WTC11 (cell line): ENCODE measurements around the gene NME4. TPM values are rescaled to one million over a fixed set of nuclear protein-coding genes. Genes with fewer than 3 reads are reported as not detected.
A peak's percentile ranks its signal among the peaks of the same experiment; 100 is the strongest.
"Not testable (repeated sequence)": the region's sequence is repeated elsewhere in the genome, so short reads cannot be mapped to it uniquely, and the experiment has no call there.

Experiments used
- ATAC-seq: fragments of 200-7000 bp; cut with Tn5 transposase; 2 replicates; pipeline ENCODE4 v1.10.0; 2021; ENCODE audit warnings: mild to moderate bottlenecking, moderate library complexity
- CTCF ChIA-PET: fragments of 300-600 bp; sonication (Branson Sonifier 250); formaldehyde crosslinking; loops from one replicate; lab custom pipeline; 2021; ENCODE audit warnings: antibody characterized with exemption; lab: Charles Lee
- POLR2A ChIA-PET: fragments of 350-600 bp; sonication (Branson Sonifier 250); formaldehyde crosslinking; loops from one replicate; lab custom pipeline; 2021; ENCODE audit warnings: antibody characterized with exemption; lab: Charles Lee
- DNase-seq: peaks from one replicate; pipeline ENCODE4 v3.0.0; 2021; ENCODE audit warnings: low spot score
- H3K27ac Mint-ChIP-seq: 2 replicates; pipeline ENCODE4 v1.8.0; 2021; ENCODE audit warnings: mixed read lengths
- H3K27me3 Mint-ChIP-seq: 2 replicates; pipeline ENCODE4 v1.8.0; 2021; ENCODE audit warnings: low read depth, mild to moderate bottlenecking, moderate library complexity, mixed read lengths
- H3K36me3 Mint-ChIP-seq: 2 replicates; pipeline ENCODE4 v1.8.0; 2021; ENCODE audit warnings: mixed read lengths
- H3K4me1 Mint-ChIP-seq: 2 replicates; pipeline ENCODE4 v1.8.0; 2022; ENCODE audit warnings: mixed read lengths
- H3K4me3 Mint-ChIP-seq: 2 replicates; pipeline ENCODE4 v1.8.0; 2021; ENCODE audit warnings: mild to moderate bottlenecking, moderate library complexity, mixed read lengths
- H3K9me3 Mint-ChIP-seq: 2 replicates; pipeline ENCODE4 v1.8.0; 2021; ENCODE audit warnings: mixed read lengths
- ELF4 ChIP-seq: sonication (generic); formaldehyde crosslinking; IDR thresholded peaks from 2 replicates; pipeline ENCODE4 v1.8.1; 2022; ENCODE audit warnings: low read depth, mild to moderate bottlenecking, moderate library complexity, missing genetic modification reagents
- FOXK1 ChIP-seq: sonication (generic); formaldehyde crosslinking; IDR thresholded peaks from 2 replicates; pipeline ENCODE4 v1.8.0; 2022; ENCODE audit warnings: mild to moderate bottlenecking, moderate library complexity, missing genetic modification reagents
- FOXP1 ChIP-seq: sonication (generic); formaldehyde crosslinking; IDR thresholded peaks from 2 replicates; pipeline ENCODE4 v1.8.0; 2022; ENCODE audit warnings: missing genetic modification reagents, mild to moderate bottlenecking, moderate library complexity, borderline replicate concordance
- GABPB1 ChIP-seq: sonication (generic); formaldehyde crosslinking; IDR thresholded peaks from 2 replicates; pipeline ENCODE4 v1.8.1; 2023; ENCODE audit warnings: mild to moderate bottlenecking, missing genetic modification reagents
- KAT7 ChIP-seq: sonication (generic); formaldehyde crosslinking; IDR thresholded peaks from 2 replicates; pipeline ENCODE4 v1.8.1; 2023; ENCODE audit warnings: missing genetic modification reagents, mild to moderate bottlenecking, borderline replicate concordance
- MAX ChIP-seq: sonication (generic); formaldehyde crosslinking; IDR thresholded peaks from 2 replicates; pipeline ENCODE4 v1.8.0; 2022; ENCODE audit warnings: mild to moderate bottlenecking, missing genetic modification reagents
- NFATC4 ChIP-seq: fragments of 250-450 bp; sonication (Bioruptor Pico); IDR thresholded peaks from 2 replicates; pipeline ENCODE4 v1.9.0; 2021; ENCODE audit warnings: mild to moderate bottlenecking
- PREB ChIP-seq: sonication (generic); formaldehyde crosslinking; IDR thresholded peaks from 2 replicates; pipeline ENCODE4 v1.8.1; 2022; ENCODE audit warnings: mild to moderate bottlenecking, missing genetic modification reagents, moderate library complexity, borderline replicate concordance
- SMAD4 ChIP-seq: sonication (generic); formaldehyde crosslinking; IDR thresholded peaks from 2 replicates; pipeline ENCODE4 v1.8.0; 2022; ENCODE audit warnings: mild to moderate bottlenecking, missing genetic modification reagents
- TEAD1 ChIP-seq: sonication (generic); formaldehyde crosslinking; IDR thresholded peaks from 2 replicates; pipeline ENCODE4 v1.8.0; 2022; ENCODE audit warnings: mild to moderate bottlenecking, missing genetic modification reagents
- TEAD4 ChIP-seq: sonication (generic); formaldehyde crosslinking; IDR thresholded peaks from 2 replicates; pipeline ENCODE4 v1.8.0; 2022; ENCODE audit warnings: mild to moderate bottlenecking, missing genetic modification reagents
- USF1 ChIP-seq: sonication (generic); formaldehyde crosslinking; IDR thresholded peaks from 2 replicates; pipeline ENCODE4 v1.8.0; 2022; ENCODE audit warnings: mild to moderate bottlenecking, missing genetic modification reagents
- USF2 ChIP-seq: sonication (generic); formaldehyde crosslinking; IDR thresholded peaks from 2 replicates; pipeline ENCODE4 v1.8.1; 2023; ENCODE audit warnings: mild to moderate bottlenecking, missing genetic modification reagents, moderate library complexity
- ZNF138 ChIP-seq: sonication (generic); formaldehyde crosslinking; conservative IDR thresholded peaks from 2 replicates; pipeline ENCODE4 v1.8.1; 2022; ENCODE audit warnings: mild to moderate bottlenecking, moderate library complexity, missing genetic modification reagents
- ZNF232 ChIP-seq: sonication (generic); formaldehyde crosslinking; IDR thresholded peaks from 2 replicates; pipeline ENCODE4 v1.8.0; 2022; ENCODE audit warnings: mild to moderate bottlenecking, missing genetic modification reagents
- ZNF425 ChIP-seq: fragments of 250-450 bp; sonication (Bioruptor Pico); conservative IDR thresholded peaks from 2 replicates; pipeline ENCODE4 v1.9.0; 2021; ENCODE audit warnings: mild to moderate bottlenecking
- ZNF671 ChIP-seq: fragments of 250-450 bp; sonication (Bioruptor Pico); IDR thresholded peaks from 2 replicates; pipeline ENCODE4 v1.8.0; 2021; ENCODE audit warnings: mild to moderate bottlenecking
- total RNA-seq: library from RNA; stranded (reverse); gene quantifications from 3 replicates; pipeline ENCODE4 v1.2.3, GENCODE V29; 2021

NME4 gene
- total RNA-seq, 1 experiment from 2014 or later: 467 TPM

GRCh38 chr16:376817-377418 lies 20.1 kb upstream of the NME4 start (continued):
- TF ChIP-seq NFATC4: no peak
- TF ChIP-seq, all 79 proteins: peak for 0

GRCh38 chr16:377419-377951 lies 19.5 kb upstream of the NME4 start:
- ChIA-PET CTCF (no interaction called here), POLR2A (no interaction called here)
- ATAC-seq (no peak), DNase-seq (no peak)
- H3K27me3 Mint-ChIP-seq: no peaks in the 10 kb centered on the region
- H3K36me3 Mint-ChIP-seq: peaks cover 8% of the 10 kb centered on the region
- H3K4me3 Mint-ChIP-seq: no peak overlapping the region
- H3K4me1 Mint-ChIP-seq: peaks cover 15% of the 10 kb centered on the region
- no peak for TF ChIP-seq ZNF138 (CRISPR knock-in tag)
- TF ChIP-seq ZNF232: no peak
- no peak for TF ChIP-seq PREB (CRISPR knock-in tag)
- H3K27ac Mint-ChIP-seq: no peak overlapping the region
- H3K9me3 Mint-ChIP-seq: no peaks in the 10 kb centered on the region

- ChIA-PET POLR2A (interaction anchor here (0.6 to 0.9 kb wide), 2 partner anchors 8 to 23 kb away, joined by 3 read pairs; partner anchors contain the start of genes DECR2 and MRPL28), CTCF (interaction anchor here (1.3 to 2.6 kb wide), 3 partner anchors 16 to 117 kb away, joined by 3 to 15 read pairs (median 13); no protein-coding TSS in a partner anchor)
- not testable (repeated sequence) for ATAC-seq, H3K27ac Mint-ChIP-seq, H3K36me3 Mint-ChIP-seq, H3K27me3 Mint-ChIP-seq, DNase-seq, H3K4me3 Mint-ChIP-seq, H3K9me3 Mint-ChIP-seq
- peaks cover 16% of the 10 kb centered on the region for H3K4me1 Mint-ChIP-seq
These were observed 18.7 kb upstream of the NME4 start for GRCh38 chr16:378113-378820.

GRCh38 chr16:378821-379182 lies 18.2 kb upstream of the NME4 start:
- DNase-seq (no peak), ATAC-seq (no peak)
- Mint-ChIP-seq H3K36me3 (peaks cover 4% of the 10 kb centered on the region), H3K9me3 (no peaks in the 10 kb centered on the region), H3K27ac (no peak overlapping the region), H3K27me3 (no peaks in the 10 kb centered on the region), H3K4me1 (peaks cover 22% of the 10 kb centered on the region), H3K4me3 (peak overlapping the region; percentile 79)
- TF ChIP-seq MAX (CRISPR knock-in tag): no peak
- TF ChIP-seq FOXP1 (CRISPR knock-in tag): peak; percentile 69; the same call in 1 of the 2 replicates
- TF ChIP-seq GABPB1: no peak
- ChIA-PET CTCF (interaction anchor here (0.6 to 2.6 kb wide), 9 partner anchors 15 to 313 kb away, joined by 3 to 15 read pairs (median 4); partner anchors contain the start of gene AXIN1), POLR2A (interaction anchor here (0.6 to 0.9 kb wide), 2 partner anchors 8 to 23 kb away, joined by 3 read pairs; partner anchors contain the start of genes DECR2 and MRPL28)

- DNase-seq (peak; percentile 83), ATAC-seq (peak; percentile 75)
- Mint-ChIP-seq H3K27me3 (no peaks in the 10 kb centered on the region), H3K36me3 (peaks cover 4% of the 10 kb centered on the region), H3K27ac (no peak overlapping the region; the same call in 1 of the 2 replicates), H3K4me1 (peaks cover 28% of the 10 kb centered on the region), H3K4me3 (peak overlapping the region; percentile 79), H3K9me3 (no peaks in the 10 kb centered on the region)
- ChIA-PET POLR2A (interaction anchor here (0.6 to 1.4 kb wide), 4 partner anchors 9 to 66 kb away, joined by 3 to 4 read pairs (median 4); partner anchors contain the start of genes DECR2 and MRPL28), CTCF (interaction anchor here (0.6 to 2.6 kb wide), 9 partner anchors 15 to 314 kb away, joined by 3 to 15 read pairs (median 4); partner anchors contain the start of gene AXIN1)
- TF ChIP-seq KAT7 (CRISPR knock-in tag): no peak
- TF ChIP-seq MAX (CRISPR knock-in tag): 0 out of 2 replicates have a peak, but pooled peaks have one; percentile 36
- 0 out of 2 replicates have a peak, but pooled peaks have one; percentile 13 for TF ChIP-seq FOXK1 (CRISPR knock-in tag)
- no peak for TF ChIP-seq ELF4 (CRISPR knock-in tag)
- peak; percentile 79; the same call in 1 of the 2 replicates for TF ChIP-seq USF1
- TF ChIP-seq ZNF425: no peak
- no peak for TF ChIP-seq ZNF671 (CRISPR knock-in tag)
- TF ChIP-seq TEAD1 (CRISPR knock-in tag): no peak
- no peak for TF ChIP-seq TEAD4
- TF ChIP-seq SMAD4 (CRISPR knock-in tag): no peak
- TF ChIP-seq USF2 (CRISPR knock-in tag): peak; percentile 83
These were observed 17.6 kb upstream of the NME4 start for GRCh38 chr16:379183-379960.
